OCI-LY7 (cell line): Measurements from ENCODE around the gene FOXA1. TPM values are rescaled to one million over a fixed set of nuclear protein-coding genes. Genes with fewer than 3 reads are reported as not detected.

Source experiments
- BruUV-seq: library from RNA; stranded (reverse); fragments of 400-500 nt; replicated peaks from 2 replicates; lab custom pipeline; 2021; lab: Mats Ljungman, UMichigan
- CTCF ChIA-PET: fragments of 300-600 bp; sonication (Branson Sonifier 250); formaldehyde crosslinking; loops from one replicate; lab custom pipeline; 2022; ENCODE audit warnings: antibody characterized with exemption; ENCODE audit not compliant: unreplicated experiment; lab: Charles Lee
- POLR2A ChIA-PET: fragments of 300-600 bp; sonication (Branson Sonifier 250); formaldehyde crosslinking; loops from one replicate; lab custom pipeline; 2022; ENCODE audit warnings: antibody characterized with exemption; lab: Charles Lee
- DNase-seq: peaks from one replicate; pipeline ENCODE4 v3.0.0-alpha.2; 2015; ENCODE audit warnings: low spot score
- H2AFZ ChIP-seq: fragments of 200-600 bp; sonication (generic), shearing (Covaris generic); 2 replicates; pipeline ENCODE4 v1.6.1; 2014; ENCODE audit warnings: mild to moderate bottlenecking, antibody characterized with exemption, low read length, moderate library complexity
- H3K27ac ChIP-seq: fragments of 200-600 bp; sonication (generic); 2 replicates; pipeline ENCODE4 v1.5.1; 2014; ENCODE audit warnings: mixed run types, low read depth, mild to moderate bottlenecking, moderate library complexity, low read length, inconsistent platforms; ENCODE audit not compliant: poor library complexity, severe bottlenecking
- H3K36me3 ChIP-seq: fragments of 200-600 bp; sonication (generic); 2 replicates; pipeline ENCODE4 v1.6.1; 2014; ENCODE audit warnings: mild to moderate bottlenecking, antibody characterized with exemption, low read length, moderate library complexity, mixed read lengths; ENCODE audit not compliant: insufficient read depth
- H3K4me1 ChIP-seq: fragments of 200-600 bp; sonication (generic); 2 replicates; pipeline ENCODE4 v1.5.1; 2014; ENCODE audit warnings: mild to moderate bottlenecking, low read length; ENCODE audit not compliant: insufficient read depth, poor library complexity, severe bottlenecking
- H3K4me2 ChIP-seq: fragments of 200-600 bp; sonication (generic); 2 replicates; pipeline ENCODE4 v1.6.1; 2014; ENCODE audit warnings: mild to moderate bottlenecking, low read length
- H3K4me3 ChIP-seq: fragments of 200-600 bp; sonication (generic); 2 replicates; pipeline ENCODE4 v1.5.1; 2014; ENCODE audit warnings: mild to moderate bottlenecking, low read depth, low read length; ENCODE audit not compliant: poor library complexity, severe bottlenecking
- H3K79me2 ChIP-seq: fragments of 200-600 bp; sonication (generic); 2 replicates; pipeline ENCODE4 v1.6.1; 2016; ENCODE audit warnings: low read depth, mild to moderate bottlenecking, low read length, moderate library complexity, mixed read lengths; ENCODE audit not compliant: insufficient read depth
- H3K9me2 ChIP-seq: fragments of 200-600 bp; sonication (generic); 2 replicates; pipeline ENCODE4 v1.6.1; 2016; ENCODE audit warnings: mild to moderate bottlenecking, low read length, mixed read lengths; ENCODE audit not compliant: insufficient read depth
- H3K9me3 ChIP-seq: fragments of 200-600 bp; sonication (generic); 2 replicates; pipeline ENCODE4 v1.6.1; 2014; ENCODE audit warnings: mild to moderate bottlenecking, mixed run types, low read length, mixed read lengths
- H4K20me1 ChIP-seq: fragments of 200-600 bp; sonication (generic); 2 replicates; pipeline ENCODE4 v1.6.1; 2014; ENCODE audit warnings: mild to moderate bottlenecking, antibody characterized with exemption, low read length, moderate library complexity, mixed read lengths; ENCODE audit not compliant: insufficient read depth
- CTCF ChIP-seq: fragments of 200-600 bp; sonication (generic); conservative IDR thresholded peaks from 2 replicates; pipeline ENCODE4 v1.5.1; 2014; ENCODE audit warnings: mild to moderate bottlenecking, antibody characterized with exemption, low read length, moderate library complexity, mixed read lengths
- EZH2phosphoT487 ChIP-seq: fragments of 200-600 bp; sonication (generic); IDR thresholded peaks from 2 replicates; pipeline ENCODE4 v1.6.1; 2018; ENCODE audit warnings: low read depth, borderline replicate concordance, mild to moderate bottlenecking, mixed run types, antibody characterized with exemption, low read length, moderate library complexity, mixed read lengths
- intact Hi-C: fragments of 100-400 bp; cut with micrococcal nuclease; formaldehyde crosslinking; loops from one replicate; pipeline ENCODE4 v1.10.0; 2022; ENCODE audit not compliant: unreplicated experiment
- total RNA-seq, 2 experiments: library from RNA; depleted of rRNA in 1 of 2; stranded (reverse); fragments of >200 nt in 1 of 2; shearing (Covaris generic) in 1 of 2; gene quantifications; 2 replicates each; pipeline ENCODE4 v1.2.3, GENCODE V29; 2014 to 2022

Gene FOXA1
- total RNA-seq, 2 experiments from 2014 or later: not detected

- no TSS peak for BruUV-seq
- no peaks in the 10 kb centered on the region for H3K4me1 ChIP-seq
- no peaks in the 10 kb centered on the region for H4K20me1 ChIP-seq
- H3K36me3 ChIP-seq: no peaks in the 10 kb centered on the region
- intact Hi-C loops: no loop called here
- H3K9me2 ChIP-seq: no peaks in the 10 kb centered on the region
- DNase-seq: no peak
- no peak overlapping the region for H3K4me2 ChIP-seq
- TF ChIP-seq CTCF (no peak), EZH2phosphoT487 (no peak)
- H3K9me3 ChIP-seq: no peaks in the 10 kb centered on the region
- H2AFZ ChIP-seq: no peak overlapping the region
- ChIA-PET CTCF (no interaction called here), POLR2A (interaction anchor here (0.6 kb wide), 1 partner anchor 119 kb away, joined by 3 read pairs; no protein-coding TSS in a partner anchor)
- H3K79me2 ChIP-seq: no peaks in the 10 kb centered on the region
- H3K27ac ChIP-seq: no peak overlapping the region
- H3K4me3 ChIP-seq: no peak overlapping the region
Observed at GRCh38 chr14:37623426-37623951, 28.4 kb upstream of the FOXA1 start.

GRCh38 chr14:37622231-37622923 is 27.3 kb upstream of the FOXA1 start:
- Histone ChIP-seq H3K4me1 (no peaks in the 10 kb centered on the region), H4K20me1 (no peaks in the 10 kb centered on the region), H3K79me2 (no peaks in the 10 kb centered on the region), H3K9me3 (no peaks in the 10 kb centered on the region), H3K4me2 (no peak overlapping the region), H3K36me3 (no peaks in the 10 kb centered on the region), H2AFZ (no peak overlapping the region), H3K9me2 (no peaks in the 10 kb centered on the region), H3K27ac (no peak overlapping the region), H3K4me3 (no peak overlapping the region)
- ChIA-PET CTCF (no interaction called here), POLR2A (no interaction called here)
- BruUV-seq: no TSS peak
- intact Hi-C loops: no loop called here
- DNase-seq: no peak
- TF ChIP-seq EZH2phosphoT487: no peak
- no peak for TF ChIP-seq CTCF

GRCh38 chr14:37620856-37621255 is 25.8 kb upstream of the FOXA1 start:
- Histone ChIP-seq H3K79me2 (no peaks in the 10 kb centered on the region), H3K4me2 (no peak overlapping the region), H3K4me1 (no peaks in the 10 kb centered on the region), H3K9me2 (no peaks in the 10 kb centered on the region), H4K20me1 (no peaks in the 10 kb centered on the region), H3K4me3 (no peak overlapping the region), H3K27ac (no peak overlapping the region), H2AFZ (no peak overlapping the region), H3K9me3 (0 out of 2 replicates have a peak, but pooled peaks cover 4% of the 10 kb centered on the region), H3K36me3 (no peaks in the 10 kb centered on the region)
- no peak for DNase-seq
- intact Hi-C loops: no loop called here
- CTCF ChIA-PET: interaction anchor here (0.6 kb wide), 1 partner anchor 1011 kb away, joined by 3 read pairs; no protein-coding TSS in a partner anchor
- no TSS peak for BruUV-seq
- no peak for TF ChIP-seq CTCF
- TF ChIP-seq EZH2phosphoT487: no peak
- POLR2A ChIA-PET: no interaction called here
